Right kidney (tissue), 1 donor: Measurements from ENCODE around the gene TMEM178B.
"Not testable (repeated sequence)": the region's sequence is repeated elsewhere in the genome, so short reads cannot be mapped to it uniquely, and the experiment has no call there.

ENCODE experiments used
- DNase-seq: peaks from one replicate; pipeline ENCODE4 v3.0.0-alpha.2; 2016

The TMEM178B gene

GRCh38 chr7:141074162-141074991 is 513 bp downstream of the TMEM178B start:
- DNase-seq: peak; percentile 57

GRCh38 chr7:141074997-141075396 is 1.1 kb downstream of the TMEM178B start:
- no peak for DNase-seq

- DNase-seq: no peak
Observed at GRCh38 chr7:141076377-141076776, 2.5 kb downstream of the TMEM178B start.

GRCh38 chr7:141079219-141079618 is 5.4 kb downstream of the TMEM178B start:
- no peak for DNase-seq

- not testable (repeated sequence) for DNase-seq
Observed at GRCh38 chr7:141089490-141089889, 15.6 kb downstream of the TMEM178B start.

GRCh38 chr7:141094336-141095070 is 20.6 kb downstream of the TMEM178B start:
- DNase-seq: no peak

- no peak for DNase-seq
Observed at GRCh38 chr7:141097430-141097829, 23.6 kb downstream of the TMEM178B start.

GRCh38 chr7:141102436-141102835 is 28.6 kb downstream of the TMEM178B start:
- no peak for DNase-seq

GRCh38 chr7:141103847-141104429 is 30.1 kb downstream of the TMEM178B start:
- DNase-seq: no peak

- DNase-seq: no peak
Observed at GRCh38 chr7:141113131-141113530, 39.3 kb downstream of the TMEM178B start.

GRCh38 chr7:141114029-141114664 is 40.3 kb downstream of the TMEM178B start:
- DNase-seq: no peak

GRCh38 chr7:141115965-141116364 is 42.1 kb downstream of the TMEM178B start:
- no peak for DNase-seq

- not testable (repeated sequence) for DNase-seq
Observed at GRCh38 chr7:141116661-141117060, 42.8 kb downstream of the TMEM178B start.

GRCh38 chr7:141118767-141119166 is 44.9 kb downstream of the TMEM178B start:
- DNase-seq: no peak

GRCh38 chr7:141119187-141119586 is 45.3 kb downstream of the TMEM178B start:
- no peak for DNase-seq

GRCh38 chr7:141122736-141123135 is 48.9 kb downstream of the TMEM178B start:
- no peak for DNase-seq

GRCh38 chr7:141123522-141123921 is 49.7 kb downstream of the TMEM178B start:
- DNase-seq: no peak

- DNase-seq: no peak
Observed at GRCh38 chr7:141126107-141126506, 52.2 kb downstream of the TMEM178B start.

GRCh38 chr7:141128506-141128905 is 54.6 kb downstream of the TMEM178B start:
- no peak for DNase-seq

GRCh38 chr7:141128931-141129330 is 55.1 kb downstream of the TMEM178B start:
- DNase-seq: no peak

GRCh38 chr7:141132671-141133070 is 58.8 kb downstream of the TMEM178B start:
- no peak for DNase-seq

GRCh38 chr7:141133646-141134045 is 59.8 kb downstream of the TMEM178B start:
- DNase-seq: no peak

- DNase-seq: no peak
Observed at GRCh38 chr7:141142058-141142457, 68.2 kb downstream of the TMEM178B start.
